Measurements from ENCODE around the gene CACNA2D2. TPM values are rescaled to one million over a fixed set of nuclear protein-coding genes. Genes with fewer than 3 reads are reported as not detected.
A peak's percentile ranks its signal among the peaks of the same experiment; 100 is the strongest.

The CACNA2D2 gene
- total RNA-seq, 1 experiment from 2014 or later = 0.56 TPM

- no peak for DNase-seq (ENCODE audit: low read depth)
Observed at GRCh38 chr3:50371133-50371685, 132.2 kb downstream of the CACNA2D2 start.

GRCh38 chr3:50370594-50370993, 132.8 kb downstream of the CACNA2D2 start:
- DNase-seq (ENCODE audit: low read depth) = peak; percentile 51

GRCh38 chr3:50369012-50369670, 134.3 kb downstream of the CACNA2D2 start:
- no peak for DNase-seq (ENCODE audit: low read depth)

GRCh38 chr3:50365842-50366220, 137.6 kb downstream of the CACNA2D2 start:
- DNase-seq (ENCODE audit: low read depth) = no peak

- DNase-seq (ENCODE audit: low read depth) = no peak
Observed at GRCh38 chr3:50365080-50365841, 138.2 kb downstream of the CACNA2D2 start.

- no peak for DNase-seq (ENCODE audit: low read depth)
Observed at GRCh38 chr3:50364573-50365079, 138.8 kb downstream of the CACNA2D2 start.

GRCh38 chr3:50359760-50360110, 143.7 kb downstream of the CACNA2D2 start:
- no peak for DNase-seq (ENCODE audit: low read depth)

- peak; percentile 99 for DNase-seq (ENCODE audit: low read depth)
Observed at GRCh38 chr3:50358911-50359759, 144.3 kb downstream of the CACNA2D2 start, which contains the start of gene TMEM115. Gene TMEM115 (minus strand): TSS chr3:50359521. CDS start chr3:50359063, 458 bp downstream.

GRCh38 chr3:50358355-50358910, 145.0 kb downstream of the CACNA2D2 start:
- DNase-seq (ENCODE audit: low read depth) = no peak

- no peak for DNase-seq (ENCODE audit: low read depth)
Observed at GRCh38 chr3:50357481-50357880, 146.0 kb downstream of the CACNA2D2 start.

GRCh38 chr3:50356553-50356952, 146.9 kb downstream of the CACNA2D2 start:
- DNase-seq (ENCODE audit: low read depth) = peak; percentile 48

GRCh38 chr3:50355829-50356552, 147.4 kb downstream of the CACNA2D2 start:
- no peak for DNase-seq (ENCODE audit: low read depth)

GRCh38 chr3:50354850-50355249, 148.6 kb downstream of the CACNA2D2 start:
- no peak for DNase-seq (ENCODE audit: low read depth)

GRCh38 chr3:50354186-50354764, 149.2 kb downstream of the CACNA2D2 start:
- DNase-seq (ENCODE audit: low read depth) = no peak

GRCh38 chr3:50353245-50354004, 150.0 kb downstream of the CACNA2D2 start:
- no peak for DNase-seq (ENCODE audit: low read depth)

- peak; percentile 62 for DNase-seq (ENCODE audit: low read depth)
Observed at GRCh38 chr3:50352781-50353180, 150.7 kb downstream of the CACNA2D2 start.

- DNase-seq (ENCODE audit: low read depth) = no peak
Observed at GRCh38 chr3:50351323-50351697, 152.1 kb downstream of the CACNA2D2 start.

- DNase-seq (ENCODE audit: low read depth) = peak; percentile 94
Observed at GRCh38 chr3:50350527-50351322, 152.7 kb downstream of the CACNA2D2 start, which contains the start of the genes CYB561D2 and NPRL2. Gene CYB561D2 (plus strand): TSS chr3:50350862. CDS start chr3:50351434, 572 bp downstream. Gene NPRL2 (minus strand): TSS chr3:50350775. CDS start chr3:50350652, 123 bp downstream.

Measured in HT1080 (cell line).